ENCODE results near the gene MYH9.

MYH9 gene

GRCh38 chr22:36344106-36344827 lies 43.5 kb downstream of the MYH9 start:
- DNase-seq: no peak

DNA sequence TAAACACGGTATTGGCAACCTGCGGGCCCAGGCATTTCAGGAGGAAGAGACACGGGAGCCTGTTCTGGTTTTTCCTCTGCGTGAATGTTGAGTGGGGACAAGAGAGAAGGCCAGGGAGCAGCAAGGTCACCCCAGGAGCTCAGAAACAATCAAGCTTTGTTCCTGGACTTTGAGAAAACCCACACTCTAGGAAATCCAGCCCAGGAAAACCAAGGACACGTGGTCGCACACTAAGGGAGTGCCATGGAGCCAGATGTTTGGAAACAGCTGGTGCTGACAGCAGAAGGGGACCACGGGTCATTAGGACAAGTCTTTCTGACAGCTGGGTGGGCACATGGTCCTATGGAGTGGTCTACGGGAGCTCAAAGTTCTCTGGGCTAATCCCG lies 44.1 kb downstream of the MYH9 start:
- DNase-seq: no peak

DNA sequence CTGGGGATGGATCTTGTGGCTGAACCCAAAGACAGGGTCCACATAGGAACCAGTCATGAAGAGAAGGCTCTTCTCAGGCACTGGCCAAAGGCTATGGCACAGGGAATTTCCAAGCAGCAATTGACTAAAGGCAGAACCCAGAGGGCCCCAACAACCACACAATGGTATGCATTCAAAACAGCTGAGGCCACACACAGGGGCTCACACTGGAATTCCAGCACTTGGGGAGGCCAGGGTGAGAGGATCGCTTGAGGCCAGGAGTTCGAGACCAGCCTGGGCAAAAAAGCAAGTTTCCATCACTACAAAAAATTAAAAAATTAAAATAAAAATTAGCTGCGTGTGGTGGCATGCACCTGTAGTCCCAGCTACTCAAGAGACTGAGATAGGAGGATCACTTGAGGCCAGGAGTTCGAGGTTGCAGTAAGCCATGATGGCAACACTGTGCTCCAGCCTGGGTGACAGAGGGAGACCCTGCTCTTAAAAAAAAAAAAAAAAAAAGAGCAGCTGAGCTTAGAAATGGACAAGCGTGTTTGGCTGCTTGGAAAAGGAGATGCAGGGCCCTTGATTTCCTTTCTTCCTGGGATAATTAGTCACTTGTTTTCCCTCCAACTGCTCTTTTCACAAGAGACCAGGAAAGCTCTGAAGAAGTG lies 44.6 kb downstream of the MYH9 start:
- no peak for DNase-seq

GRCh38 chr22:36341640-36342041 lies 46.1 kb downstream of the MYH9 start:
- DNase-seq: no peak

DNA sequence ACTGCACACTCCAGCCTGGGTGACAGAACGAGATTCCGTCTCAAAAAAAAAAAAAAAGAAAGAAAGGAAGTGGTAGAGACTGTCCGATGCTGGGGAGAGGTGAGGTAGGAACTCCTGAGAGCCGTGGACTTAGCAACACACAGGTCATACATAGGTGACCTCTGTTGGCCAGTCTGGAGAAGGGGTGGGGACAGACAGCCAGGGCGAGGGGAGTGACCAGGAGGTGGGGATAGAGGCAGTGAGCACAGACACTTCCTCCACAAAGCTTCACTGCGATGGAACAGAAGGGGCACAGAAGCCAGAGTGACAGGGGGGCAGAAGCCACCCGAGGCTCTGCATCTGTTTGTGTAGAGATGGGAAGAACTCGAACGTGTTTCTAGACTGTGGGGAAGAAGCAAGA lies 47.1 kb downstream of the MYH9 start:
- no peak for DNase-seq

- DNase-seq: no peak
Observed at GRCh38 chr22:36339171-36340065, 48.3 kb downstream of the MYH9 start.

DNA sequence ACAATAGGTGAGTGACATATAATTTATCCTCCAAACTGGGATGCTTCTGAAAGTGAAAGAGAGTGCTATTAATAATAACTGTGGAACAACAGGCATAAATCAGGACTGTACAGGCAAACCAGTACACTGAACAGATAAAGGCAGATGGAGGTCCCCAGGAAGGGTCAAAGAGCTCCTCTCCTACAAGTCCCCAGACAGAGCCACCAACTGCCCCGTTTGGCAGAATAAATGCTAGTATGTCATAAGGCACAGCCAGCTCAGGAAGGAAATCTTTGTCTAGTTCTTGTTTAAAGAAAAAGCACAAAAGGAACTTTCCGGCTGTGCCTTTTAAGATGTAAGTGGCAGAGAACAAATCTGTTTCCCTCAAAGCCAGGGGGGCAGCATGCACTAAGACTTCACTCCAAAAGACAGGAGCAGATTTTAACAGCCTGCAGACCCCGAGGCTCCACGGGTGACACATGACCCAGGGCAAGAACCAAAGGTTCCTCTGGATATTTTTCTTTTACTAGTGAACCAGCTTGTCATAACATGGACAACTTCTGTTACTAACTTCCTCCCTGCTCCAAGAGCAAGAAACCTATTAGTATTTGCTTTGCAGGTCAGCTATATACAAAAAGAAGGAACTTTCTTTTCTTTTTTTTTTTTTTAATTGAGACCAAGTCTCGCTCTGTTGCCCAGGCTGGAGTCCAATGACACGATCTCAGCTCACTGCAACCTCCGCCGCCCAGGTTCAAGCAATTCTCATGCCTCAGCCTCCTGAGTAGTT lies 50.2 kb downstream of the MYH9 start:
- DNase-seq: no peak

DNA sequence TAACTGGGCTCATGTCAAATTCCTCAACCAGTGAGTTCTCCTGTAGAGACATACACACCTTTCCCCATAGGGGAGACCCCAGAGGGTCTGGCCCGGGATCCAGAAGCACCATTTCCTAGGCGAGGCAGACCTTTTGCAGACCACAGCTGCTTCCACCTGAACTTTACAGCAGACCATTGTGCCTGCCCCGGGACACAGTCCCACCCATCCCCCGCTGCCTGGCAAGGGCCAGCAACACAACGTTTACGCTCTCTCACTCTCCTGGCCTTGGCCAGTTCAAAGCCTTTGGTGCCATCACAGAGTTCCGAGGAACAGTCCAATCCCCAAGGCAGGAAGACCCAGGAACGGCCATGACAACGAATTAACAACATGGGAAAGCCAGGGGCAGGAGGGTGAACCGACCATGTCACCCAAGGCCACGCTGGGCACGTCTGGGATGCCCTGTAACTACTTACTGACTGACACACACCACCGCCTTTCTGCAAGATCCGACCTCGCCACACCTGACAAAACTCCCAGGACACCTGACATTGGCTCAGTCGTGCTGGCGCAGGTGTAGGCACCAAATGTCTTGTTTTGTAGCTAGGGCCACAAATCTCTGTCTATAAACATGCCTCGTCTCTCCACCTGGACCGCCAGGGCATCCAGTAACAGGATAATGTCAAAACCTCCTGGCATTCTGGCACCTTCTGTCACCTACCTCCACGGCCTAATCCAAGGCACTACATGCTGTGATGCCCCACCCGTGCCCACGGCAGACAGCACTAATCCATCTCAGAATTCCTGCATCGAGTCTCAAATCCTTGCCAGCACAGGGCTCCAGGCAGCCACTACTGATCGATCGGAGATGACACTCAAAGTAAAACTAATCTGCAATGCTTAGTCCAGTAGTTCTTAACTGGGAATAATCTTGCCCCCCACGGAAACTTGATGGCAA lies 51.3 kb downstream of the MYH9 start:
- no peak for DNase-seq

DNA sequence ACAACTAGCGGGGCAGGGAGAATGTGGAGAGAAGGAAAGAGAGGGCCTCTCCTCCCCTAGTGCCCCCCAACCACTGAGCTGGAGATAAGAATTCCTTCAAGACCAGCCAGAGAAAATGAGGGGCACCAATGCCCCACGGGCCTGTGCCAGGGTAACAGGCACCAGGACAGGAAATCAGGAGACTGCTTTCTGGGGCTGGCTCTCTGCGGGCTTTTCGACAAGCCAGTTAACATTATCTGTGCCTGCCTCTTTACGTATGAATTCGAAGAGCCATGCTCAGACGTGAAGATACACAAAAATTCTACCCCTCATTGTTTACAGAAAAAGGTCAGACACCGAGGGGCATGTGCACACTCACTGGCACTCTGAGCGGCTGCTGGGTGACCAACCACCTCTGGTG lies 52.1 kb downstream of the MYH9 start:
- DNase-seq: no peak

GRCh38 chr22:36334821-36335603 lies 52.8 kb downstream of the MYH9 start:
- DNase-seq: peak; percentile 48

GRCh38 chr22:36334081-36334820 lies 53.5 kb downstream of the MYH9 start:
- peak; percentile 37 for DNase-seq

- DNase-seq: no peak
Observed at GRCh38 chr22:36333644-36334043, 54.1 kb downstream of the MYH9 start.

DNA sequence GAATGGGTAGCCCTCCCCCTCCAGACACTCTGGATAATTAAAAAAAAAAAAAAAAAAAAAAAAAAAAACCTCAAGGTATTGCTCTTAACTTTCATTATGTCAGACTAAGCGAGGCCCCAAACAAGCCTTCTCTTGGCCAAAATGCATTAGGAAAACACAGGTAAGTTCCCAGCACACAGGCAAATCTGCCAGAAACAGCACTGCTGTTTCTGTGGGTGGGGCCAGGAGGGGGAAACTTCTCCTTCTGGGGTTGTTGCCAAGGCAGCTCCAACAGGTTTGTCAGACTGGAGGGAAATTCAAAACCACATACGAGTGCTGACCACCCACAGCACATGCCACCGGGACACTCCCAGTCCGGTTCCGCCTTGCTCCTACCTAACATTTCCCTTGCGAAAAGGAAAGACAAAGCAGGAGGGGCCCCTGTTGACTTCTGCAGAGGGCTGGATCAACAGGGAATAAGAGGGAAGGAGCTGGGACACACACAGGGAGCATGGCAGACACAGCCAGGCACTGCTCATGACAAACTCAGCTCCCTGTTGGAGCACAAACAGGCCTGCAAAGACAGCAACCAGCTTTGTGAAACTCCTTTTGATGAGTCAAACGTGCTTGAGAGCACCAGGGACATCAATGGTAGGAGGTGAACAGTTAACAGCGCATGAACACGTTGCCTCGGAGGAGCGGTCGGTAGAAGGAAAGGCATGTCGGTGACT lies 55.0 kb downstream of the MYH9 start:
- DNase-seq: peak; percentile 60

DNA sequence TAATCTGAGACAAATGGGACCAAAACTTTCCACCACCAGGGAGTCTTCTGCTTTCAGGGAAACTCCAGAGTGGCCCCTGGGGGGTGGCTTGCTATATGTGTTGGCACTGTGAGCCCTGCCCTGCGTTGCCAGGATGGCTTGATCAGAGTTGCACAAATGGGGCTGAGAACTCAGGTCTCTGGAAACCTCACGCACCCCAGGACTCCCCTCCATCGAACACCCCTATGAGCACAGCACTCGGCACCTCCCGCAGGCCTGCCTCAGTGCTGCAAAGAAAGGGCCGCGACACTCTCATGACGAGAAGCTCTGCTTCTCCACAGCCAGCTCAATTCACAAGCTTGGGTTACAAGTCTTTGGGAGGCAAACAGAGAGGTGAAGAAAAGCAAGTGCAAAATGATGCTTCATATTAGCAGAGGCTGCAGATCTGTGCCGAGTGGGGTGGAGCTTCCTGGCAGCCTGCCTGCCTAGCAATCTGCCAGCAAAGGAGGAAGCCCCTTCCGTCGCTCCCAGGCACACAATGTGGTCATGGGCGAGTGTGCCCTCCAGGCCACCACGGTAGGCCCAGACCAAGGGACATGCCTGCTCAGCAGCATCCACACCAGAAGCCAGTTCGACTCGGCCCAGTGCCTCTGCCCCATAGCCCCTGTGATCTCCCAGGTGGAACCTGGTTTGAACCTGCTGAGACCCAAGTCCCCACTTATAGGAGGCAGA lies 55.7 kb downstream of the MYH9 start:
- peak; percentile 68 for DNase-seq

GRCh38 chr22:36331306-36331911 lies 56.4 kb downstream of the MYH9 start:
- peak; percentile 83 for DNase-seq

DNA sequence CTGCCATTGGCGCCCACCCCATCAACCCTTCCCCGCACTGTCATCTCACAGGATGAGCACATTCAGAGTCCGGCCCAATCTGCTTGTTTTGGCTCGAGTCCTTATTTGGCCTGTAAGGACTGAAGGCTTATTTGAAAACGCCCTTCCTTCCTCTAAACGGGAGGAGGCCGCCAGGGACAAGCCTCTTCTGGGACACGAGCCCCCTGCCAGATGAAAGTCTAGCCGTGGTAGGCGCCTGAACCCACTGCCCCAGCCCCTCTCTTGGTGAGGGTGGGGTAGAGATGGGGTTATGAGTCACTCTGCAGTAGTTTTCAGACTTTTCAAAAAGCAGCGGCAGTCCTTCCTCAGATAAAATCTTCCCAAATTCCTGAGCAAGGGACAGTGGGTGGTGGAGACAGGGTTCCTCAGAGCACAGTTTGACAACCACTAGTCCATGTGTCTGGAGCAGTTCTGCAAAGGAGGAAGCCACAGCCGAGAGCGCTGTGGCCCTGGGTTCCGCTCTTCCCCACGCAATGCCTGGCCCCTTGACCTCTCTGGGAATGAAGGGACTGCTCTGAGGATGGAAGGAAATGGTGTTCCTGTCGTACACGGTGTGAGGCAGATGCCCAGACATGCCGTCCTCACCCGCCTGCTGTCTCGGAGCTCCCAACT lies 57.0 kb downstream of the MYH9 start:
- DNase-seq: no peak

DNA sequence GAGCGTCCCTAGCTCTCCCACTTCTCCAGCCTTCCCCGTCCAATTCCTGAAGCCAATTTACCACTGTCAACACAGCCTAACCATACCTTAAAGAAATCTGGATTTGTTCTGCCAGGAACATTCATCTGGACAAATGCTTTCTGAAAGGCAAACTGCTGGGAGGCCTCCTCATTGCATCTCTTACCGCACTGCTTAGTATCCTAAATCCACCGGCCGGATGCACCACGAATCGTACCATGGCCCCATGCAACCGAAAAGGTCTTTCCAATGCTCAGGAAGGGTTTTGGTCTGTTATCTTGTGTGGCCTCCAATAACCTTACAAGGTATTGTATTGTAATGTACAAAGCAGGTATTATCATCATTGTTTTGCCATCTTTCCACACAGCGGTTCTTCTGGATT lies 57.6 kb downstream of the MYH9 start:
- DNase-seq: no peak

Measured in CD4-positive, alpha-beta T cell treated with Interleukin-10 for 1 hour (primary cell).